GM13976 (cell line): ENCODE results near the gene OR5C1.

Experiments
- DNase-seq: peaks from one replicate; pipeline ENCODE4 v3.0.0; 2012; ENCODE audit warnings: low spot score
- CTCF ChIP-seq: IDR thresholded peaks from 2 replicates; pipeline ENCODE4 v1.5.1; 2012; ENCODE audit warnings: borderline replicate concordance, mild to moderate bottlenecking; ENCODE audit not compliant: insufficient read depth; ENCODE audit errors: extremely low read depth, missing control alignments, control extremely low read depth
- in situ Hi-C: fragments of 300-500 bp; cut with MboI; formaldehyde crosslinking; loops from one replicate; pipeline ENCODE4 v1.12.0; 2022; ENCODE audit warnings: low sequenced_read_pairs, mixed read lengths, inconsistent platforms; ENCODE audit not compliant: unreplicated experiment

OR5C1 gene

GRCh38 chr9:122788831-122789230, at the start of gene OR5C1:
TSS of gene OR5C1 (plus strand) at chr9:122788933. CDS start at chr9:122788933, 0 bp downstream.
- no peak for TF ChIP-seq CTCF
- no peak for DNase-seq
- in situ Hi-C loops: no loop called here

GRCh38 chr9:122742003-122742402, 46.7 kb upstream of the OR5C1 start, which contains the start of gene OR1L6:
TSS of gene OR1L6 (plus strand) at chr9:122742303. CDS start at chr9:122749848, 7,545 bp downstream.
- DNase-seq: no peak
- TF ChIP-seq CTCF: no peak
- in situ Hi-C loops: no loop called here

- in situ Hi-C loops: no loop called here
- DNase-seq: no peak
- TF ChIP-seq CTCF: no peak
Observed at GRCh38 chr9:122754825-122755224, 33.9 kb upstream of the OR5C1 start.

- TF ChIP-seq CTCF: no peak
- DNase-seq: no peak
- in situ Hi-C loops: no loop called here
Observed at GRCh38 chr9:122767817-122768216, 20.9 kb upstream of the OR5C1 start.

GRCh38 chr9:122777052-122777451, 11.7 kb upstream of the OR5C1 start:
- no peak for TF ChIP-seq CTCF
- DNase-seq: no peak
- in situ Hi-C loops: no loop called here

- TF ChIP-seq CTCF: no peak
- no peak for DNase-seq
- in situ Hi-C loops: no loop called here
Observed at GRCh38 chr9:122777935-122778627, 10.7 kb upstream of the OR5C1 start.
